D721Med (cell line): Measurements from ENCODE around the gene GIMAP4.
"Not testable (repeated sequence)": the region's sequence is repeated elsewhere in the genome, so short reads cannot be mapped to it uniquely, and the experiment has no call there.

ENCODE experiments used
- DNase-seq: peaks from one replicate; pipeline ENCODE4 v3.0.0; 2011; ENCODE audit warnings: low spot score; ENCODE audit not compliant: insufficient read length
- FAIRE-seq: peaks from 2 replicates; lab custom pipeline; 2011; peaks lifted over from hg19 to GRCh38; lab: Jason Lieb, UNC
- TF ChIP-seq, protein P1 (sequence below): IDR thresholded peaks from 2 replicates; pipeline ENCODE4 v1.5.1; 2012; ENCODE audit warnings: mild to moderate bottlenecking, control low read depth; ENCODE audit not compliant: insufficient read depth; ENCODE audit errors: missing control alignments

GIMAP4 gene

DNA sequence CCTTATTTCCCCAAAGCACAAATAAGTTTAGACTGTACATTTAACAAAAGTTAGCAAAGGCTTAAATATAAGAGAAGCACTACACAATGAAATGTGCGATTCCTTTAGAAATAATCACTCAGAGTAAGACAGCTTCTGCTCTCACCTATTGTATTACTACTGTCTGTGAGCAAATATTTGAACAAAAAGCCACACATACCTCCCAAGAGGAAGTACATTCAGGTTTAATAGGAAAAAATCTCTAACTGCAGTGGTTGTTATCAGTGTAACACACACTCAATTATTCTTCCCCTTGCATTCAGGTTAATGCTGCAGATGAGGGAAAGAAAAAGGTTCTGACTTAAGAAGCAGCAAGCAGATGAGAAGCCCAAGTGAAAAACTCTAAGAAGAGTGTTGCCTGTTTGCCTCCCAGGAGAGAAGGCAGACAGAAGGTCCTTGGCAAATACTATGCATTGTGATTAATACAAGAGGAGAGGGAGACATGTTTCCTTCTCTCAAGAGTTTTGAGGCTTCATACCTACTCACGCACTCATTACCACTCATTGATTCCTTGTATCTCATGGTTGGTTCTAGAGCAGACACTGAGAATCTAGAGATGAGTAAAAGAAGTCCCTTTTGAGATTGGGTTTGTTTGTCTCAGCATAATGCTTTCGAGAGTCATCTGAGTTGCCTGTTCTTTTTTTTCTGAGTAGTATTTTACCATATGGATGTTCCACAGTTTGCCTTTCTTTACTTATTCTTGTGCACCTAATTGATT lies 13.6 kb downstream of the GIMAP4 start:
- TF ChIP-seq, protein P1, sequence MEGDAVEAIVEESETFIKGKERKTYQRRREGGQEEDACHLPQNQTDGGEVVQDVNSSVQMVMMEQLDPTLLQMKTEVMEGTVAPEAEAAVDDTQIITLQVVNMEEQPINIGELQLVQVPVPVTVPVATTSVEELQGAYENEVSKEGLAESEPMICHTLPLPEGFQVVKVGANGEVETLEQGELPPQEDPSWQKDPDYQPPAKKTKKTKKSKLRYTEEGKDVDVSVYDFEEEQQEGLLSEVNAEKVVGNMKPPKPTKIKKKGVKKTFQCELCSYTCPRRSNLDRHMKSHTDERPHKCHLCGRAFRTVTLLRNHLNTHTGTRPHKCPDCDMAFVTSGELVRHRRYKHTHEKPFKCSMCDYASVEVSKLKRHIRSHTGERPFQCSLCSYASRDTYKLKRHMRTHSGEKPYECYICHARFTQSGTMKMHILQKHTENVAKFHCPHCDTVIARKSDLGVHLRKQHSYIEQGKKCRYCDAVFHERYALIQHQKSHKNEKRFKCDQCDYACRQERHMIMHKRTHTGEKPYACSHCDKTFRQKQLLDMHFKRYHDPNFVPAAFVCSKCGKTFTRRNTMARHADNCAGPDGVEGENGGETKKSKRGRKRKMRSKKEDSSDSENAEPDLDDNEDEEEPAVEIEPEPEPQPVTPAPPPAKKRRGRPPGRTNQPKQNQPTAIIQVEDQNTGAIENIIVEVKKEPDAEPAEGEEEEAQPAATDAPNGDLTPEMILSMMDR: no peak
- DNase-seq (no peak), FAIRE-seq (no peak)

- DNase-seq (no peak), FAIRE-seq (no peak)
- TF ChIP-seq, protein P1: no peak
Observed at GRCh38 chr7:150585199-150585598, 18.0 kb downstream of the GIMAP4 start.

- TF ChIP-seq, protein P1: no peak
- no peak for FAIRE-seq
- no peak for DNase-seq
Observed at GRCh38 chr7:150586068-150586784, 19.0 kb downstream of the GIMAP4 start.

- no peak for DNase-seq
- no peak for FAIRE-seq
- TF ChIP-seq, protein P1: no peak
Observed at GRCh38 chr7:150586785-150587152, 19.6 kb downstream of the GIMAP4 start.

DNA sequence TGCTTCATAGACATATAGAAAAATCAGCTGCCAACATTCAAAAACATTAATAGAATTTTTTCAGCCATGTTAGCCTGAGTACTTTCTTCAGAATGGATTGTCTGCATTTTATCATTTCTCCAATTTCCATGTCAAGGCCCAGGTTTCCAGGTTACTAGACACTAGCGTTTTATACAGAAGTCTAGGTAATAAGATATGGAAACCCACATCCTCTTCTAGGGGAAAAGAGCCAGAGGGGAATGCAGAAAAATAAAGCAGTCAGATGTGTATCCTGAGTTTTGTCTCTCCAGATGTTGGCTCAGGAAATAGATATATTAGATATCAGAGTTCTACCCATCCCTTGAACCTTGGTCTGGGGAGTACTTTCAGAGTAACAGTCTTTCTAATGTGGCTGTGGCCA lies 20.4 kb downstream of the GIMAP4 start:
- DNase-seq: no peak
- no peak for FAIRE-seq
- TF ChIP-seq, protein P1: no peak

GRCh38 chr7:150594805-150595204 lies 27.6 kb downstream of the GIMAP4 start:
- TF ChIP-seq, protein P1: no peak
- FAIRE-seq (no peak), DNase-seq (no peak)

- DNase-seq: no peak
- no peak for FAIRE-seq
- TF ChIP-seq, protein P1: no peak
Observed at GRCh38 chr7:150595361-150595760, 28.2 kb downstream of the GIMAP4 start.

- FAIRE-seq, DNase-seq: not testable (repeated sequence)
Observed at GRCh38 chr7:150603600-150603999, 36.4 kb downstream of the GIMAP4 start.
